SU-DHL-6 (cell line): ENCODE measurements around the gene HRH4.

ENCODE experiments used
- CTCF ChIP-seq: fragments of 200-600 bp; sonication (generic); IDR thresholded peaks from one replicate; pipeline ENCODE4 v1.5.1; 2017; ENCODE audit warnings: antibody characterized with exemption, mild to moderate bottlenecking, low read length, moderate library complexity; ENCODE audit not compliant: insufficient read depth, poor library complexity, severe bottlenecking
- EZH2phosphoT487 ChIP-seq: fragments of 200-600 bp; sonication (generic), shearing (Covaris generic); conservative IDR thresholded peaks from 2 replicates; pipeline ENCODE4 v1.6.1; 2018; ENCODE audit warnings: mild to moderate bottlenecking, antibody characterized with exemption, low read length, moderate library complexity, mixed read lengths

- no peak for TF ChIP-seq CTCF
- no peak for TF ChIP-seq EZH2phosphoT487
These were observed 9.7 kb downstream of the HRH4 start for GRCh38 chr18:24470022-24470618.
